Measurements from ENCODE around the gene BICD2.

The BICD2 gene

DNA sequence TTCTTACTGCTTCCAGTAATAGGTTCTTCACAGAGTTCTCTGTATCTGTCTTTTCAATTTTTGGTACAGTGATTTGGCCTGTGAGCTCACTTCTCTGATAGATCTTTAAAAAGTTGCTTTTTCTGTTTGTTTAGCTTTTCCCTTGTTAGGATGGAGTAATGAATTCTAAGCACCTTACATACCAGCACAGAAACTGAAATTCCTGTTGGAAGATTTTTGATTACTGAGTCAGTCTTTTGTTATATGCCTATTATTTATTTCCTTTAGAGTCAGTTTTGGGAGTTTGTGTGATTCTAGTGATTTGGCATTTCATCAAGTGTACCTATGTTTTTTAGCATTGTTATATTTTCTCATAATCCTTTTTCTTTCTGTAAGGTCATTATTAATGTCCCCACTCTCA, 57.1 kb downstream of the BICD2 start:
- Histone ChIP-seq H3K27ac (ENCODE audit: low read length) (no peak overlapping the region), H3K9ac (ENCODE audit: low read length) (no peak overlapping the region), H3K9me3 (replicated peaks; ENCODE audit: insufficient read depth, low read length) (no peaks in the 10 kb centered on the region), H3K4me3 (ENCODE audit: low read length) (no peak overlapping the region), H3F3A (ENCODE audit: insufficient read depth, low read length) (peaks cover 18% of the 10 kb centered on the region), H3K79me2 (ENCODE audit: low read length) (peaks cover 11% of the 10 kb centered on the region), H3K9me2 (replicated peaks; ENCODE audit: insufficient read depth, low read length) (no peaks in the 10 kb centered on the region), H2AFZ (ENCODE audit: low read length) (no peak overlapping the region), H3K4me2 (ENCODE audit: low read depth, low read length) (no peak overlapping the region), H3K36me3 (replicated peaks; ENCODE audit: insufficient read depth, low read length) (0 out of 2 replicates have a peak, but pooled peaks cover 6% of the 10 kb centered on the region), H3K27me3 (replicated peaks; ENCODE audit: insufficient read depth, low read length) (no peaks in the 10 kb centered on the region), H4K20me1 (ENCODE audit: insufficient read depth, low read length) (no peaks in the 10 kb centered on the region), H3K4me1 (ENCODE audit: low read length) (peaks cover 35% of the 10 kb centered on the region)
- TF ChIP-seq EZH2phosphoT487 (IDR thresholded peaks at IDR 0.05; ENCODE audit: low read length) (no peak), EZH2 (optimal IDR thresholded peaks at IDR 0.05; ENCODE audit: low read depth, low read length) (no peak)
- TF ChIP-seq, protein P1, sequence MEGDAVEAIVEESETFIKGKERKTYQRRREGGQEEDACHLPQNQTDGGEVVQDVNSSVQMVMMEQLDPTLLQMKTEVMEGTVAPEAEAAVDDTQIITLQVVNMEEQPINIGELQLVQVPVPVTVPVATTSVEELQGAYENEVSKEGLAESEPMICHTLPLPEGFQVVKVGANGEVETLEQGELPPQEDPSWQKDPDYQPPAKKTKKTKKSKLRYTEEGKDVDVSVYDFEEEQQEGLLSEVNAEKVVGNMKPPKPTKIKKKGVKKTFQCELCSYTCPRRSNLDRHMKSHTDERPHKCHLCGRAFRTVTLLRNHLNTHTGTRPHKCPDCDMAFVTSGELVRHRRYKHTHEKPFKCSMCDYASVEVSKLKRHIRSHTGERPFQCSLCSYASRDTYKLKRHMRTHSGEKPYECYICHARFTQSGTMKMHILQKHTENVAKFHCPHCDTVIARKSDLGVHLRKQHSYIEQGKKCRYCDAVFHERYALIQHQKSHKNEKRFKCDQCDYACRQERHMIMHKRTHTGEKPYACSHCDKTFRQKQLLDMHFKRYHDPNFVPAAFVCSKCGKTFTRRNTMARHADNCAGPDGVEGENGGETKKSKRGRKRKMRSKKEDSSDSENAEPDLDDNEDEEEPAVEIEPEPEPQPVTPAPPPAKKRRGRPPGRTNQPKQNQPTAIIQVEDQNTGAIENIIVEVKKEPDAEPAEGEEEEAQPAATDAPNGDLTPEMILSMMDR (IDR thresholded peaks at IDR 0.05; ENCODE audit: low read length), result no peak
- DNase-seq, result no peak

DNA sequence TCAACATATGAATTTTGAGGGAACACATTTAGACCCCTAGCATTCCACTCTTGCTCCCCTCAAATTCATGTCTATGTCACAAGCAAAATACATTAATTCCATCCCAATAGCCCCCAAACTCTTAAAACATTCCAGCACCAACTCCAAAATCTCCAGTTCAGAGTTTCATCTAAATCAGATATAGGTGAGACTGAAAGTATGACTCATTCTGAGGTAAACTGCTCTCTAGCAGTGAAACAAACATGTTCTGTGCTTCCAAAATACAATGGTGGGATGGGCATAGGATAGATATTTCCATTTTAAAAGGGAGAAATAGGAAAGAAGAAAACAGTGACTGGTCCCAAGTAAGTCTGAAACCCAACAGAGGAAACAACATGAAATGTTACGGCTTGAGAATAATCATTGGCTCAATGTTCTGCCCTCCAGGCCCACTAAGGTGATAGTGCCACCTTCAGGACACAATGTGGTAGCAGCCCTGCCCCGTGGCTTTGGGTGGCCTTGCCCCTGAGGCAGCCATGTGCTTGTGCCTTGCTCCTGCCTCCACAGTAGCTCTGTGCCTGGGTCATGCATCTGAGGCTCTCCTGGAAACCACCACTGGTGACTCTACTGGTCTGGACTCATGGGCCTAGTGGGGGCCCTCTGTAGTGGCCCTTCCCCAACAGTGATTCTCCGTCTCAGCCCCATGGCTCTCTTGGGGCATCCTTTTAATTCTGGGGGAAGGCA, 58.3 kb downstream of the BICD2 start:
- Histone ChIP-seq H3F3A (ENCODE audit: insufficient read depth, low read length) (0 out of 2 replicates have a peak, but pooled peaks cover 7% of the 10 kb centered on the region), H3K9ac (ENCODE audit: low read length) (no peak overlapping the region), H3K27me3 (replicated peaks; ENCODE audit: insufficient read depth, low read length) (no peaks in the 10 kb centered on the region), H3K79me2 (ENCODE audit: low read length) (peaks cover 9% of the 10 kb centered on the region), H3K4me3 (ENCODE audit: low read length) (no peak overlapping the region), H3K4me1 (ENCODE audit: low read length) (peaks cover 24% of the 10 kb centered on the region), H3K27ac (ENCODE audit: low read length) (peak overlapping the region; percentile 27; the same call in 1 of the 2 replicates), H3K36me3 (replicated peaks; ENCODE audit: insufficient read depth, low read length) (0 out of 2 replicates have a peak, but pooled peaks cover 5% of the 10 kb centered on the region), H3K9me3 (replicated peaks; ENCODE audit: insufficient read depth, low read length) (no peaks in the 10 kb centered on the region), H3K9me2 (replicated peaks; ENCODE audit: insufficient read depth, low read length) (no peaks in the 10 kb centered on the region), H3K4me2 (ENCODE audit: low read depth, low read length) (peak overlapping the region; percentile 17; the same call in 1 of the 2 replicates), H2AFZ (ENCODE audit: low read length) (no peak overlapping the region), H4K20me1 (ENCODE audit: insufficient read depth, low read length) (no peaks in the 10 kb centered on the region)
- DNase-seq, result peak; percentile 25
- no peak for TF ChIP-seq EZH2phosphoT487 (IDR thresholded peaks at IDR 0.05; ENCODE audit: low read length)
- TF ChIP-seq, protein P1 (IDR thresholded peaks at IDR 0.05; ENCODE audit: low read length), result peak; percentile 79

DNA sequence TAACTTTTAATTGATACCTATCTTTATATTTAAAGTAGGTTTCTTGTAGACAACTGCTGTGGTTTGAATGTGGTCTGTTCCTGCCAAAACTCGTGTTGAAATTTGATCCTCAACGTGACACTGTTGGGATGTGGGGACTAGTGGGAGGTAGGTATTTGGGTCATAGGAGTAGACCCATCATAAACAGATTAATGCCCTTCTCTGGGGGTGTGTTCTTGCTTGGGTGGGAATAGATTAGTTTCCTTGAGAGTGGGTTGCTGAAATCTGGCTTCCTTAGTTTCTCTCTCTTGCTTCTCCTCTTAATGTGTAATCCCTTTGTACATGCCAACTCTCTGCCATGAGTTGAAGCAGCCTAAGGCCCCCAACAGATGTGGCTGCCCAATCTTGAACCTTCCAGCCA, 60.1 kb downstream of the BICD2 start:
- Histone ChIP-seq H3K9me3 (replicated peaks; ENCODE audit: insufficient read depth, low read length) (no peaks in the 10 kb centered on the region), H3K27ac (ENCODE audit: low read length) (no peak overlapping the region), H3K9me2 (replicated peaks; ENCODE audit: insufficient read depth, low read length) (no peaks in the 10 kb centered on the region), H3K4me3 (ENCODE audit: low read length) (no peak overlapping the region), H3K36me3 (replicated peaks; ENCODE audit: insufficient read depth, low read length) (0 out of 2 replicates have a peak, but pooled peaks cover 2% of the 10 kb centered on the region), H3K9ac (ENCODE audit: low read length) (no peak overlapping the region), H3K79me2 (ENCODE audit: low read length) (no peaks in the 10 kb centered on the region), H3K27me3 (replicated peaks; ENCODE audit: insufficient read depth, low read length) (no peaks in the 10 kb centered on the region), H3K4me1 (ENCODE audit: low read length) (peaks cover 22% of the 10 kb centered on the region), H4K20me1 (ENCODE audit: insufficient read depth, low read length) (no peaks in the 10 kb centered on the region), H3F3A (ENCODE audit: insufficient read depth, low read length) (0 out of 2 replicates have a peak, but pooled peaks cover 7% of the 10 kb centered on the region), H3K4me2 (ENCODE audit: low read depth, low read length) (no peak overlapping the region), H2AFZ (ENCODE audit: low read length) (no peak overlapping the region)
- TF ChIP-seq EZH2 (optimal IDR thresholded peaks at IDR 0.05; ENCODE audit: low read depth, low read length) (no peak), EZH2phosphoT487 (IDR thresholded peaks at IDR 0.05; ENCODE audit: low read length) (no peak)
- TF ChIP-seq, protein P1 (IDR thresholded peaks at IDR 0.05; ENCODE audit: low read length), result no peak
- no peak for DNase-seq

Data from MM.1S (cell line).